DND-41 (cell line): Measurements from ENCODE around the gene RANBP17.
"Not testable (repeated sequence)": the region's sequence is repeated elsewhere in the genome, so short reads cannot be mapped to it uniquely, and the experiment has no call there.

Source experiments
- CTCF ChIP-seq: IDR thresholded peaks from 2 replicates; pipeline ENCODE4 v1.5.1; 2012; ENCODE audit warnings: borderline replicate concordance, low read length, moderate library complexity, mild to moderate bottlenecking; ENCODE audit not compliant: poor library complexity, severe bottlenecking; ENCODE audit errors: extremely low read depth
- EZH2 ChIP-seq: IDR thresholded peaks from 3 replicates; pipeline ENCODE4 v1.6.1; 2012; ENCODE audit warnings: borderline replicate concordance, low read depth, mild to moderate bottlenecking, moderate library complexity, low read length, inconsistent platforms; ENCODE audit not compliant: severe bottlenecking

- not testable (repeated sequence) for TF ChIP-seq EZH2, CTCF
Observed at GRCh38 chr5:170870390-170870789, 8.6 kb downstream of the RANBP17 start.
